SK-N-SH treated with all-trans-retinoic acid at 6 μM for 48 hours (cell line): ENCODE results near the gene ARHGAP28.
"Not testable (repeated sequence)": the region's sequence is repeated elsewhere in the genome, so short reads cannot be mapped to it uniquely, and the experiment has no call there.

ENCODE experiments used
- ATAC-seq: fragments of 200-7000 bp; cut with Tn5 transposase; 3 replicates; pipeline ENCODE4 v1.9.1; 2020; ENCODE audit warnings: mild to moderate bottlenecking, moderate library complexity
- ARNTL ChIP-seq: fragments of 450-650 bp; formaldehyde crosslinking; IDR thresholded peaks from 2 replicates; pipeline ENCODE4 v1.5.0; 2020; ENCODE audit warnings: low read depth, mild to moderate bottlenecking, moderate library complexity, borderline replicate concordance
- CSDC2 ChIP-seq: fragments of 250-450 bp; sonication (Bioruptor Pico); IDR thresholded peaks from 2 replicates; pipeline ENCODE4 v1.5.0; 2020; ENCODE audit warnings: mild to moderate bottlenecking, moderate library complexity
- GLIS3 ChIP-seq: fragments of 250-450 bp; sonication (Bioruptor Pico); IDR thresholded peaks from 2 replicates; pipeline ENCODE4 v1.5.0; 2020; ENCODE audit warnings: mild to moderate bottlenecking, moderate library complexity
- ISL1 ChIP-seq: fragments of 250-450 bp; sonication (Bioruptor Pico); IDR thresholded peaks from 2 replicates; pipeline ENCODE4 v2.1.2; 2022; ENCODE audit warnings: mild to moderate bottlenecking, moderate library complexity
- OSR1 ChIP-seq: fragments of 250-450 bp; sonication (Bioruptor Pico); IDR thresholded peaks from 2 replicates; pipeline ENCODE4 v1.8.0; 2022; ENCODE audit warnings: moderate library complexity, mild to moderate bottlenecking, inconsistent platforms
- PPARA ChIP-seq: fragments of 250-450 bp; sonication (Bioruptor Pico); IDR thresholded peaks from 2 replicates; pipeline ENCODE4 v1.5.0; 2020; ENCODE audit warnings: mild to moderate bottlenecking, borderline replicate concordance
- SNAI2 ChIP-seq: fragments of 250-450 bp; sonication (Bioruptor Pico); IDR thresholded peaks from 2 replicates; pipeline ENCODE4 v1.5.0; 2020; ENCODE audit warnings: mild to moderate bottlenecking, moderate library complexity
- TCF4 ChIP-seq: fragments of 250-450 bp; sonication (Bioruptor Pico); IDR thresholded peaks from 2 replicates; pipeline ENCODE4 v1.8.0; 2021; ENCODE audit warnings: mild to moderate bottlenecking, moderate library complexity, borderline replicate concordance
- TOX ChIP-seq: fragments of 250-450 bp; sonication (Bioruptor Pico); IDR thresholded peaks from 2 replicates; pipeline ENCODE4 v1.8.0; 2021; ENCODE audit warnings: mild to moderate bottlenecking, moderate library complexity, borderline replicate concordance
- ZFP3 ChIP-seq: fragments of 250-450 bp; sonication (Bioruptor Pico); IDR thresholded peaks from 2 replicates; pipeline ENCODE4 v1.5.0; 2020; ENCODE audit warnings: mild to moderate bottlenecking, moderate library complexity
- ZFP30 ChIP-seq: fragments of 450-650 bp; formaldehyde crosslinking; IDR thresholded peaks from 2 replicates; pipeline ENCODE4 v1.5.0; 2022; ENCODE audit warnings: mild to moderate bottlenecking, moderate library complexity
- ZNF565 ChIP-seq: fragments of 450-650 bp; formaldehyde crosslinking; conservative IDR thresholded peaks from 2 replicates; pipeline ENCODE4 v1.5.0; 2020; ENCODE audit warnings: low read depth, mild to moderate bottlenecking, moderate library complexity
- ZNF70 ChIP-seq: fragments of 450-650 bp; formaldehyde crosslinking; IDR thresholded peaks from 2 replicates; pipeline ENCODE4 v1.5.0; 2020; ENCODE audit warnings: mild to moderate bottlenecking, moderate library complexity
- ZNF8 ChIP-seq: fragments of 450-650 bp; formaldehyde crosslinking; IDR thresholded peaks from 2 replicates; pipeline ENCODE4 v1.5.0; 2020; ENCODE audit warnings: mild to moderate bottlenecking, moderate library complexity
- TF ChIP-seq, protein P1 (sequence below): fragments of 250-450 bp; sonication (Bioruptor Pico); IDR thresholded peaks from 2 replicates; pipeline ENCODE4 v1.5.1; 2020; ENCODE audit warnings: low read depth, mild to moderate bottlenecking, moderate library complexity
- TF ChIP-seq, protein P2 (sequence below): fragments of 250-450 bp; sonication (Bioruptor Pico); IDR thresholded peaks from 2 replicates; pipeline ENCODE4 v1.5.1; 2021; ENCODE audit warnings: mild to moderate bottlenecking, moderate library complexity
- TF ChIP-seq, protein P3 (sequence below): fragments of 250-450 bp; sonication (Bioruptor Pico); IDR thresholded peaks from 2 replicates; pipeline ENCODE4 v1.5.0; 2020; ENCODE audit warnings: mild to moderate bottlenecking, moderate library complexity
- TF ChIP-seq, protein P4 (sequence below): fragments of 250-450 bp; sonication (Bioruptor Pico); IDR thresholded peaks from 2 replicates; pipeline ENCODE4 v1.8.0; 2020; ENCODE audit warnings: mild to moderate bottlenecking, moderate library complexity, borderline replicate concordance
- TF ChIP-seq, protein P5 (sequence below): fragments of 250-450 bp; sonication (Bioruptor Pico); IDR thresholded peaks from 2 replicates; pipeline ENCODE4 v1.8.0; 2021; ENCODE audit warnings: low read depth, mild to moderate bottlenecking, moderate library complexity, borderline replicate concordance

Gene ARHGAP28

DNA sequence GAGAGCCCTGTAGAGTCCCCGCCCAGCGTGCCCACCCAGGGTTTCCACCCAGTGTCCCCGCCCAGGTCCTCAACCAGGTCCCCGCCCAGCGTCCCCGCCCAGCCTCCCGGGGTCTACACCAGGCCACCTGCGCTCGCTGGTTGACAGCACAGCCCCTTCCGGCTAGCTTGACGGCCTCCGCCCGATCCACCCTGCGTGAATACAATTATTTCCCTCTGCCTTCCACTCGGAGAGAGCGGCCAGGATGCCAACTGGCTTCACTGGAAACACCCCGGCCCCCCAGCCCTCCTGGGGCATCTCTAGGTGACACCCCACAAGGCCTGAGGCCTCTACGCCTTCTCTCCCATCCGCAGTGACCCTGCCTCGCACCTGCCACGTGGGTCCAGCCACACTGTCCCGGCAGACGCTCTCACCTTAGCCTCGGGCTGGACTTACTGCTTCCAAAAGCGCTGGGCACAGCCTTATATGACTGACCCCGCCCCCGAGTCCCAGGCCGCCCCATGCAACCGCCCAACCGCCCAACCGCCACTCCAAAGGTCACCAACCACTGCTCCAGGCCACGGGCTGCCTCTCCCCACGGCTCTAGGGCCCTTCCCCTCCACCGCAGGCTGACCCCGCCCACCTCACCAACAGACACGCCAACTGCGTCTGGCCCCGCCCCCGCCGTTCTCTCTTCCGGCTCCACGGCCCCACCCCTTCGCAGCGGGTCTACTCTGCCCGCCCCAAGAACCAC is 200.0 kb downstream of the ARHGAP28 start:
- ATAC-seq, result no peak
- TF ChIP-seq, protein P1, sequence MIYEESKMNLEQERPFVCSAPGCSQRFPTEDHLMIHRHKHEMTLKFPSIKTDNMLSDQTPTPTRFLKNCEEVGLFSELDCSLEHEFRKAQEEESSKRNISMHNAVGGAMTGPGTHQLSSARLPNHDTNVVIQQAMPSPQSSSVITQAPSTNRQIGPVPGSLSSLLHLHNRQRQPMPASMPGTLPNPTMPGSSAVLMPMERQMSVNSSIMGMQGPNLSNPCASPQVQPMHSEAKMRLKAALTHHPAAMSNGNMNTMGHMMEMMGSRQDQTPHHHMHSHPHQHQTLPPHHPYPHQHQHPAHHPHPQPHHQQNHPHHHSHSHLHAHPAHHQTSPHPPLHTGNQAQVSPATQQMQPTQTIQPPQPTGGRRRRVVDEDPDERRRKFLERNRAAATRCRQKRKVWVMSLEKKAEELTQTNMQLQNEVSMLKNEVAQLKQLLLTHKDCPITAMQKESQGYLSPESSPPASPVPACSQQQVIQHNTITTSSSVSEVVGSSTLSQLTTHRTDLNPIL, result no peak
- no peak for TF ChIP-seq ARNTL (CRISPR knock-in tag)
- TF ChIP-seq, protein P2, sequence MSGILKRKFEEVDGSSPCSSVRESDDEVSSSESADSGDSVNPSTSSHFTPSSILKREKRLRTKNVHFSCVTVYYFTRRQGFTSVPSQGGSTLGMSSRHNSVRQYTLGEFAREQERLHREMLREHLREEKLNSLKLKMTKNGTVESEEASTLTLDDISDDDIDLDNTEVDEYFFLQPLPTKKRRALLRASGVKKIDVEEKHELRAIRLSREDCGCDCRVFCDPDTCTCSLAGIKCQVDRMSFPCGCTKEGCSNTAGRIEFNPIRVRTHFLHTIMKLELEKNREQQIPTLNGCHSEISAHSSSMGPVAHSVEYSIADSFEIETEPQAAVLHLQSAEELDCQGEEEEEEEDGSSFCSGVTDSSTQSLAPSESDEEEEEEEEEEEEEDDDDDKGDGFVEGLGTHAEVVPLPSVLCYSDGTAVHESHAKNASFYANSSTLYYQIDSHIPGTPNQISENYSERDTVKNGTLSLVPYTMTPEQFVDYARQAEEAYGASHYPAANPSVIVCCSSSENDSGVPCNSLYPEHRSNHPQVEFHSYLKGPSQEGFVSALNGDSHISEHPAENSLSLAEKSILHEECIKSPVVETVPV (CRISPR knock-in tag), result no peak
- TF ChIP-seq ZFP30 (CRISPR knock-in tag), result no peak
- TF ChIP-seq, all 23 proteins: peak for 0

DNA sequence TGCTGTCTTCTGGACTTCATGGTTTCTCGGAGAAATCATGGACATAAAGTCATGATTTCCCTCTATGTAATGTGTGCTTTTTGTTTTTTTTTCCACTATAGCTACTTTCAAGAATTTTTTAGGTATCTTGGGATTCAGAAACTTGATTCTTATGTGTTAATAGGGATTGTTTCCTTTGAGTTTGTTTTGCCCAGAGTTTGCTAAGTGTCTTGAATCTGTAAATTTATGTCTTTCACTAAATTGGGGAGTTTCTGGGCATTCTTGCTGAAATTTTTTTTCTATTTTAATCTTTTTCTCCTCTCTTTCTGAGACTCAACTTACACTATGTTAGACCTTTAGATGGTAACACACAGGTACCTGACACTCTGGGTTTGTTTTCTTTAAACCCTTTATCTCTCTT is 205.3 kb downstream of the ARHGAP28 start:
- TF ChIP-seq ZFP3, result no peak
- TF ChIP-seq ZNF70 (CRISPR knock-in tag), result no peak
- TF ChIP-seq ISL1 (CRISPR knock-in tag), result no peak
- TF ChIP-seq ZNF8, result no peak
- no peak for TF ChIP-seq CSDC2 (CRISPR knock-in tag)
- no peak for TF ChIP-seq OSR1 (CRISPR knock-in tag)
- no peak for TF ChIP-seq SNAI2 (CRISPR knock-in tag)
- TF ChIP-seq TCF4, result no peak
- TF ChIP-seq ZNF565 (CRISPR knock-in tag), result no peak
- no peak for TF ChIP-seq PPARA
- TF ChIP-seq, protein P3, sequence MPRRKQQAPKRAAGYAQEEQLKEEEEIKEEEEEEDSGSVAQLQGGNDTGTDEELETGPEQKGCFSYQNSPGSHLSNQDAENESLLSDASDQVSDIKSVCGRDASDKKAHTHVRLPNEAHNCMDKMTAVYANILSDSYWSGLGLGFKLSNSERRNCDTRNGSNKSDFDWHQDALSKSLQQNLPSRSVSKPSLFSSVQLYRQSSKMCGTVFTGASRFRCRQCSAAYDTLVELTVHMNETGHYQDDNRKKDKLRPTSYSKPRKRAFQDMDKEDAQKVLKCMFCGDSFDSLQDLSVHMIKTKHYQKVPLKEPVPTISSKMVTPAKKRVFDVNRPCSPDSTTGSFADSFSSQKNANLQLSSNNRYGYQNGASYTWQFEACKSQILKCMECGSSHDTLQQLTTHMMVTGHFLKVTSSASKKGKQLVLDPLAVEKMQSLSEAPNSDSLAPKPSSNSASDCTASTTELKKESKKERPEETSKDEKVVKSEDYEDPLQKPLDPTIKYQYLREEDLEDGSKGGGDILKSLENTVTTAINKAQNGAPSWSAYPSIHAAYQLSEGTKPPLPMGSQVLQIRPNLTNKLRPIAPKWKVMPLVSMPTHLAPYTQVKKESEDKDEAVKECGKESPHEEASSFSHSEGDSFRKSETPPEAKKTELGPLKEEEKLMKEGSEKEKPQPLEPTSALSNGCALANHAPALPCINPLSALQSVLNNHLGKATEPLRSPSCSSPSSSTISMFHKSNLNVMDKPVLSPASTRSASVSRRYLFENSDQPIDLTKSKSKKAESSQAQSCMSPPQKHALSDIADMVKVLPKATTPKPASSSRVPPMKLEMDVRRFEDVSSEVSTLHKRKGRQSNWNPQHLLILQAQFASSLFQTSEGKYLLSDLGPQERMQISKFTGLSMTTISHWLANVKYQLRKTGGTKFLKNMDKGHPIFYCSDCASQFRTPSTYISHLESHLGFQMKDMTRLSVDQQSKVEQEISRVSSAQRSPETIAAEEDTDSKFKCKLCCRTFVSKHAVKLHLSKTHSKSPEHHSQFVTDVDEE, result no peak
- TF ChIP-seq, protein P4, sequence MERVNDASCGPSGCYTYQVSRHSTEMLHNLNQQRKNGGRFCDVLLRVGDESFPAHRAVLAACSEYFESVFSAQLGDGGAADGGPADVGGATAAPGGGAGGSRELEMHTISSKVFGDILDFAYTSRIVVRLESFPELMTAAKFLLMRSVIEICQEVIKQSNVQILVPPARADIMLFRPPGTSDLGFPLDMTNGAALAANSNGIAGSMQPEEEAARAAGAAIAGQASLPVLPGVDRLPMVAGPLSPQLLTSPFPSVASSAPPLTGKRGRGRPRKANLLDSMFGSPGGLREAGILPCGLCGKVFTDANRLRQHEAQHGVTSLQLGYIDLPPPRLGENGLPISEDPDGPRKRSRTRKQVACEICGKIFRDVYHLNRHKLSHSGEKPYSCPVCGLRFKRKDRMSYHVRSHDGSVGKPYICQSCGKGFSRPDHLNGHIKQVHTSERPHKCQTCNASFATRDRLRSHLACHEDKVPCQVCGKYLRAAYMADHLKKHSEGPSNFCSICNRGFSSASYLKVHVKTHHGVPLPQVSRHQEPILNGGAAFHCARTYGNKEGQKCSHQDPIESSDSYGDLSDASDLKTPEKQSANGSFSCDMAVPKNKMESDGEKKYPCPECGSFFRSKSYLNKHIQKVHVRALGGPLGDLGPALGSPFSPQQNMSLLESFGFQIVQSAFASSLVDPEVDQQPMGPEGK (CRISPR knock-in tag), result no peak
- no peak for TF ChIP-seq GLIS3 (CRISPR knock-in tag)
- no peak for TF ChIP-seq TOX
- TF ChIP-seq, protein P5, sequence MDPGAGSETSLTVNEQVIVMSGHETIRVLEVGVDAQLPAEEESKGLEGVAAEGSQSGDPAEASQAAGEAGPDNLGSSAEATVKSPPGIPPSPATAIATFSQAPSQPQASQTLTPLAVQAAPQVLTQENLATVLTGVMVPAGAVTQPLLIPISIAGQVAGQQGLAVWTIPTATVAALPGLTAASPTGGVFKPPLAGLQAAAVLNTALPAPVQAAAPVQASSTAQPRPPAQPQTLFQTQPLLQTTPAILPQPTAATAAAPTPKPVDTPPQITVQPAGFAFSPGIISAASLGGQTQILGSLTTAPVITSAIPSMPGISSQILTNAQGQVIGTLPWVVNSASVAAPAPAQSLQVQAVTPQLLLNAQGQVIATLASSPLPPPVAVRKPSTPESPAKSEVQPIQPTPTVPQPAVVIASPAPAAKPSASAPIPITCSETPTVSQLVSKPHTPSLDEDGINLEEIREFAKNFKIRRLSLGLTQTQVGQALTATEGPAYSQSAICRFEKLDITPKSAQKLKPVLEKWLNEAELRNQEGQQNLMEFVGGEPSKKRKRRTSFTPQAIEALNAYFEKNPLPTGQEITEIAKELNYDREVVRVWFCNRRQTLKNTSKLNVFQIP (CRISPR knock-in tag), result no peak
- ATAC-seq, result no peak

DNA sequence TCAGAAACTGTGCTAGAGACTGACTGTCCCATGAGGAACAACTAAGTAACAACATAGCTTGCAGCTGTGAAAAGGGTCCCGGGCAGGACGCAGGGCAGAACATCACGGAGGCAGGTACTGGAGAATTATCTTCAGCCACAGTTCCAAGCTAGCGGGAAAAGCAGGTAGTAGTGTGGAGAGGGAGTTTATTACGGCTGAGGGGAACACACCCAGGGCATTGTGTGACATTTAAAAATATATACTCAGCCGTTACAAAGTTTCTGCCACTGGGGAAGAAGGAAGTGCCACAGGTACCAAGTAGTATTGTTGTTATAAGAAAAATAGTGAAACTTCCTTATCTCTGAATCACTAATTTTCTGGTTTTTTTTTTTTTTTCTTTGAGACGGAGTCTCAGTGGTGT is 208.5 kb downstream of the ARHGAP28 start:
- TF ChIP-seq ISL1 (CRISPR knock-in tag) (no peak), ZNF70 (CRISPR knock-in tag) (no peak), TCF4 (no peak), OSR1 (CRISPR knock-in tag) (no peak), SNAI2 (CRISPR knock-in tag) (no peak), ZFP30 (CRISPR knock-in tag) (no peak), TOX (no peak), CSDC2 (CRISPR knock-in tag) (no peak), GLIS3 (CRISPR knock-in tag) (no peak)
- TF ChIP-seq, protein P3, result no peak
- TF ChIP-seq, protein P2 (CRISPR knock-in tag), result no peak
- ATAC-seq, result no peak

DNA sequence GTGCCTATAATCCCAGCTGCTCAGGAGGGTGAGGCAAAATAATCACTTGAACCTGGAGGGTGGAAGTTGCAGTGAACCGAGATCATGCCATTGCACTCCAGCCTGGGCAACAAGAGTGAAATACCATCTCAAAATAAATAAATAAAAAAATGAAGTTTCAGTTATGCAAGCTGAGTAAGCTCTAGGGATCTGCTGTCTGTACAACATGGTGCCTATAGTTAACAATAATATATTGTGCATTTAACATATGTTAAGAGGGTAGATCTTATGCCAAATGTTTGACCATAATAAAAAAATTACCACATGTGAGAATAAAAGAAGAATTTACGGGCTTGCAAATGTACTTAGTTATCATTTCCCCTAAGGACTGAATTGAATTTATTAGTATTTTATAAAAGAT is 208.9 kb downstream of the ARHGAP28 start:
- ATAC-seq, result not testable (repeated sequence)
